ENCODE measurements around the gene GRIN2A.

- TF ChIP-seq CTCF (conservative IDR thresholded peaks at IDR 0.05) (no peak), ZFX (IDR thresholded peaks at IDR 0.05) (no peak)
Measured at GRCh38 chr16:10180042-10180770, 2.0 kb downstream of the GRIN2A start.

Measured in C4-2B (cell line).